GM10266 (cell line): ENCODE measurements around the gene LDB2.

Experiments
- DNase-seq: peaks from one replicate; pipeline ENCODE4 v3.0.0; 2012; ENCODE audit errors: extremely low spot score
- CTCF ChIP-seq: IDR thresholded peaks from 2 replicates; pipeline ENCODE4 v1.5.1; 2012; ENCODE audit warnings: mild to moderate bottlenecking, low read depth; ENCODE audit not compliant: control insufficient read depth, insufficient read depth; ENCODE audit errors: missing control alignments

LDB2 gene

GRCh38 chr4:16466581-16466980 is 431.9 kb downstream of the LDB2 start:
- no peak for TF ChIP-seq CTCF
- DNase-seq, result no peak

GRCh38 chr4:16464651-16465050 is 433.8 kb downstream of the LDB2 start:
- no peak for TF ChIP-seq CTCF
- DNase-seq, result no peak

- TF ChIP-seq CTCF, result no peak
- no peak for DNase-seq
Observed at GRCh38 chr4:16462656-16463055, 435.8 kb downstream of the LDB2 start.

GRCh38 chr4:16461362-16461761 is 437.1 kb downstream of the LDB2 start:
- no peak for DNase-seq
- no peak for TF ChIP-seq CTCF

- no peak for DNase-seq
- TF ChIP-seq CTCF, result no peak
Observed at GRCh38 chr4:16457944-16458343, 440.5 kb downstream of the LDB2 start.
